Measurements from ENCODE around the gene CENPB.

GRCh38 chr20:3801846-3802245 lies 15.3 kb upstream of the CENPB start:
- no peak for TF ChIP-seq CTCF (IDR thresholded peaks at IDR 0.05)
- TF ChIP-seq TCF12 (IDR thresholded peaks at IDR 0.05): no peak
- no peak for TF ChIP-seq MXI1 (IDR thresholded peaks at IDR 0.05; ENCODE audit: low read depth, low read length)
- TF ChIP-seq REST (IDR thresholded peaks at IDR 0.05; ENCODE audit: low read depth, low read length): no peak
- no peak for TF ChIP-seq RXRA (IDR thresholded peaks at IDR 0.05; ENCODE audit: borderline replicate concordance, low read depth)
- no peak for TF ChIP-seq EP300 (IDR thresholded peaks at IDR 0.05; ENCODE audit: borderline replicate concordance in 1 of 2, low read depth in 1 of 2, low read length in 1 of 2)
- TF ChIP-seq POLR2AphosphoS5 (IDR thresholded peaks at IDR 0.05; ENCODE audit: low read depth, low read length): no peak
- TF ChIP-seq FOSL2 (IDR thresholded peaks at IDR 0.05; ENCODE audit: borderline replicate concordance, low read depth): no peak
- no peak for TF ChIP-seq PBX3 (IDR thresholded peaks at IDR 0.05)
- TF ChIP-seq YY1 (IDR thresholded peaks at IDR 0.05; ENCODE audit: low read depth): no peak
